ENCODE measurements around the gene PTPRR.

The PTPRR gene

GRCh38 chr12:70885956-70886355 is 34.6 kb downstream of the PTPRR start:
- no peak for TF ChIP-seq TOX (CRISPR knock-in tag; IDR thresholded peaks at IDR 0.05; ENCODE audit: borderline replicate concordance)
- peak; percentile 75 for TF ChIP-seq ISL1 (CRISPR knock-in tag; IDR thresholded peaks at IDR 0.05)
- 0 out of 2 replicates have a peak, but pooled peaks have one; percentile 6 for TF ChIP-seq SNAI2 (CRISPR knock-in tag; IDR thresholded peaks at IDR 0.05)
- no peak for ATAC-seq

GRCh38 chr12:70883855-70884254 is 36.7 kb downstream of the PTPRR start:
- 0 out of 2 replicates have a peak, but pooled peaks have one; percentile 13 for TF ChIP-seq ISL1 (CRISPR knock-in tag; IDR thresholded peaks at IDR 0.05)
- TF ChIP-seq ZC3H10 (CRISPR knock-in tag; IDR thresholded peaks at IDR 0.05) = no peak

GRCh38 chr12:70880744-70881143 is 39.8 kb downstream of the PTPRR start:
- no peak for ATAC-seq
- TF ChIP-seq ZFP30 (CRISPR knock-in tag; IDR thresholded peaks at IDR 0.05) (no peak), PATZ1 (CRISPR knock-in tag; IDR thresholded peaks at IDR 0.05; ENCODE audit: borderline replicate concordance) (no peak), SNAI2 (CRISPR knock-in tag; IDR thresholded peaks at IDR 0.05) (no peak), PPARA (CRISPR knock-in tag; IDR thresholded peaks at IDR 0.05; ENCODE audit: borderline replicate concordance) (no peak), RARB (CRISPR knock-in tag; IDR thresholded peaks at IDR 0.05) (no peak), CREB5 (CRISPR knock-in tag; IDR thresholded peaks at IDR 0.05; ENCODE audit: low read depth) (no peak), OSR1 (CRISPR knock-in tag; IDR thresholded peaks at IDR 0.05) (no peak), ARNTL (CRISPR knock-in tag; IDR thresholded peaks at IDR 0.05; ENCODE audit: borderline replicate concordance, low read depth) (no peak), TOX (CRISPR knock-in tag; IDR thresholded peaks at IDR 0.05; ENCODE audit: borderline replicate concordance) (no peak), ZNF70 (CRISPR knock-in tag; IDR thresholded peaks at IDR 0.05) (no peak), POU6F1 (CRISPR knock-in tag; IDR thresholded peaks at IDR 0.05; ENCODE audit: borderline replicate concordance, low read depth) (no peak), ZNF8 (CRISPR knock-in tag; IDR thresholded peaks at IDR 0.05) (no peak)

More at GRCh38 chr12:70883855-70884254, 36.7 kb downstream of the PTPRR start:
- ATAC-seq = no peak; the same call in 2 of the 3 replicates

- ATAC-seq = no peak
- no peak for TF ChIP-seq ISL1 (CRISPR knock-in tag; IDR thresholded peaks at IDR 0.05)
- TF ChIP-seq SNAI2 (CRISPR knock-in tag; IDR thresholded peaks at IDR 0.05) = 0 out of 2 replicates have a peak, but pooled peaks have one; percentile 22
These were observed 43.6 kb downstream of the PTPRR start for GRCh38 chr12:70876952-70877351.

GRCh38 chr12:70875628-70876027 is 44.9 kb downstream of the PTPRR start:
- TF ChIP-seq ZFP3 (CRISPR knock-in tag; IDR thresholded peaks at IDR 0.05) (no peak), PPARA (CRISPR knock-in tag; IDR thresholded peaks at IDR 0.05; ENCODE audit: borderline replicate concordance) (no peak), TCF4 (CRISPR knock-in tag; IDR thresholded peaks at IDR 0.05; ENCODE audit: borderline replicate concordance) (peak; percentile 54), CREB5 (CRISPR knock-in tag; IDR thresholded peaks at IDR 0.05; ENCODE audit: low read depth) (no peak), ISL1 (CRISPR knock-in tag; IDR thresholded peaks at IDR 0.05) (peak; percentile 50)
- ATAC-seq = no peak

- ATAC-seq = no peak
- no peak for TF ChIP-seq PPARA (CRISPR knock-in tag; IDR thresholded peaks at IDR 0.05; ENCODE audit: borderline replicate concordance)
- TF ChIP-seq ZC3H10 (CRISPR knock-in tag; IDR thresholded peaks at IDR 0.05) = no peak
- TF ChIP-seq ZFP3 (CRISPR knock-in tag; IDR thresholded peaks at IDR 0.05) = no peak
- no peak for TF ChIP-seq PATZ1 (CRISPR knock-in tag; IDR thresholded peaks at IDR 0.05; ENCODE audit: borderline replicate concordance)
These were observed 65.5 kb downstream of the PTPRR start for GRCh38 chr12:70854881-70855568.

Measured in SK-N-SH treated with all-trans-retinoic acid at 6 μM for 48 hours (cell line).